ENCODE results near the gene HK1. TPM values are rescaled to one million over a fixed set of nuclear protein-coding genes. Genes with fewer than 3 reads are reported as not detected.
"Not testable (repeated sequence)": the region's sequence is repeated elsewhere in the genome, so short reads cannot be mapped to it uniquely, and the experiment has no call there.

The HK1 gene
- total RNA-seq, 1 donor from 2014 or later = 106 TPM

GRCh38 chr10:69324583-69324982, 46.3 kb downstream of the HK1 start:
- Histone ChIP-seq H3K4me1 (peaks cover 93% of the 10 kb centered on the region), H3K27ac (no peak overlapping the region), H3K27me3 (no peaks in the 10 kb centered on the region), H3K4me3 (no peak overlapping the region), H3K36me3 (no peaks in the 10 kb centered on the region), H3K9me3 (no peaks in the 10 kb centered on the region)
- no peak for DNase-seq (ENCODE audit: extremely low spot score in 2 of 2)
- intact Hi-C loops (cut with DNase I) = no loop called here
- no peak for TF ChIP-seq POLR2A (IDR thresholded peaks at IDR 0.05)

DNA sequence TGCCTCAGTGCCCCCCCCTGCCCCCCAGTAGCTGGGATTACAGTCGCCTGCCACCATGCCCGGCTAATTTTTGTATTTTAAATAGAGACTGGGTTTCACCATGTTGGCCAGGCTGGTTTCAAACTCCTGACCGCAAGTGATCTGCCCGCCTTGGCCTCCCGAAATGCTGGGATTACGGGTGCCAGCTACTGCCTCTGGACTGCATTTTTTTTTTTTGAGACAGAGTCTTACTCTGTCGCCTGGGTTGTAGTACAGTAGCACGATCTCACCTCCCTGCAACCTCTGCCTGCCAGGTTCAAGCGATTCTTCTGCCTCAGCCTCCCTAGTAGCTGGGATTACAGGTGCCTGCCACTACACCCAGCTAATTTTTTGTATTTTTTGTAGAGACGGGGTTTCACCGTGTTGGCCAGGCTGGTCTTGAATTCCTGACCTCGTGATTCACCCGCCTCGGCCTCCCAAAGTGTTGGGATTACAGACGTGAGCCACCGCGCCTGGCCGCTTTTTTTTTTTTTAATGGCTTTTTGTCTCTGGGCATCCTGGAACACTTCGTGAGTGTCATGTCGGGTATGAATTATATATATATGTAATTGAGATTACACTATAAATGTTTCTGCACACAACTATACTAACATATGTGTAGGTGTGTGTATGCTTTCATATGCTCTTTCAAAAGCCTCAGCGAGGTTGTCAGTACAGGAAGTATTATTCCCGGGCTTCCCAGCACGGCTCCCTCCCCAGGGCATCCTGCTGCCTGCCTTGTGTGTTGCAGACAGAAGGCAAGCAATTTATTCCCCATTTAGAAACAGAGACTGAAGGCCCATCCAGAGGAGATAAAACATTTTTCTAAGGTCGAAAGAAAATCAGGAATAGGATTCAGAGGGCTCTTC, 47.6 kb downstream of the HK1 start:
- H3K27me3 ChIP-seq; DNase-seq (ENCODE audit: extremely low spot score in 2 of 2); H3K4me3 ChIP-seq; intact Hi-C loops (cut with DNase I); H3K36me3 ChIP-seq; H3K9me3 ChIP-seq: not testable (repeated sequence)
- peak overlapping the region; percentile 4 for H3K27ac ChIP-seq
- peaks cover 93% of the 10 kb centered on the region for H3K4me1 ChIP-seq

GRCh38 chr10:69326692-69327091, 48.4 kb downstream of the HK1 start:
- H3K36me3 ChIP-seq = no peaks in the 10 kb centered on the region
- no peak overlapping the region for H3K27ac ChIP-seq
- H3K9me3 ChIP-seq = no peaks in the 10 kb centered on the region
- H3K27me3 ChIP-seq = no peaks in the 10 kb centered on the region
- TF ChIP-seq POLR2AphosphoS5 (IDR thresholded peaks at IDR 0.05; ENCODE audit: insufficient read depth in 1 of 2, low read depth in 1 of 2) (no peak), POLR2A (IDR thresholded peaks at IDR 0.05) (no peak), CTCF (IDR thresholded peaks at IDR 0.05) (no peak)
- no peak for DNase-seq (ENCODE audit: extremely low spot score in 2 of 2)
- intact Hi-C loops (cut with DNase I) = no loop called here
- H3K4me3 ChIP-seq = no peak overlapping the region
- H3K4me1 ChIP-seq = peaks cover 93% of the 10 kb centered on the region

- Histone ChIP-seq H3K27ac (peak overlapping the region; percentile 80), H3K9me3 (no peaks in the 10 kb centered on the region), H3K4me3 (peak overlapping the region in 1 of 2 donors; percentile 16), H3K4me1 (peaks cover 93% of the 10 kb centered on the region), H3K36me3 (no peaks in the 10 kb centered on the region), H3K27me3 (no peaks in the 10 kb centered on the region)
- peak; percentile 77 to 82 for TF ChIP-seq POLR2AphosphoS5 (IDR thresholded peaks at IDR 0.05; ENCODE audit: insufficient read depth in 1 of 2, low read depth in 1 of 2)
- TF ChIP-seq CTCF (IDR thresholded peaks at IDR 0.05) = no peak
- TF ChIP-seq POLR2A (IDR thresholded peaks at IDR 0.05) = no peak
- DNase-seq (ENCODE audit: extremely low spot score in 2 of 2) = no peak
- intact Hi-C loops (cut with DNase I) = no loop called here
Measured at GRCh38 chr10:69327463-69328379, 49.4 kb downstream of the HK1 start.

GRCh38 chr10:69328380-69328735, 50.1 kb downstream of the HK1 start:
- Histone ChIP-seq H3K27ac (peak overlapping the region; percentile 80), H3K27me3 (no peaks in the 10 kb centered on the region), H3K4me1 (peaks cover 95% of the 10 kb centered on the region), H3K9me3 (no peaks in the 10 kb centered on the region), H3K4me3 (peak overlapping the region in 1 of 2 donors; percentile 16), H3K36me3 (no peaks in the 10 kb centered on the region)
- intact Hi-C loops (cut with DNase I) = no loop called here
- TF ChIP-seq POLR2AphosphoS5 (IDR thresholded peaks at IDR 0.05; ENCODE audit: insufficient read depth in 1 of 2, low read depth in 1 of 2) (no peak), CTCF (IDR thresholded peaks at IDR 0.05) (no peak), POLR2A (IDR thresholded peaks at IDR 0.05) (no peak)
- no peak for DNase-seq (ENCODE audit: extremely low spot score in 2 of 2)

- not testable (repeated sequence) for DNase-seq (ENCODE audit: extremely low spot score in 2 of 2)
Measured at GRCh38 chr10:69328888-69329287, 50.6 kb downstream of the HK1 start.

More at GRCh38 chr10:69328888-69329287, 50.6 kb downstream of the HK1 start:
- Histone ChIP-seq H3K4me1 (peaks cover 95% of the 10 kb centered on the region), H3K27ac (peak overlapping the region; percentile 80)
- H3K4me3 ChIP-seq; H3K9me3 ChIP-seq; intact Hi-C loops (cut with DNase I); H3K27me3 ChIP-seq; H3K36me3 ChIP-seq: not testable (repeated sequence)
